ENCODE measurements around the gene CCL4L2.
"Not testable (repeated sequence)": the region's sequence is repeated elsewhere in the genome, so short reads cannot be mapped to it uniquely, and the experiment has no call there.

CCL4L2 gene

DNA sequence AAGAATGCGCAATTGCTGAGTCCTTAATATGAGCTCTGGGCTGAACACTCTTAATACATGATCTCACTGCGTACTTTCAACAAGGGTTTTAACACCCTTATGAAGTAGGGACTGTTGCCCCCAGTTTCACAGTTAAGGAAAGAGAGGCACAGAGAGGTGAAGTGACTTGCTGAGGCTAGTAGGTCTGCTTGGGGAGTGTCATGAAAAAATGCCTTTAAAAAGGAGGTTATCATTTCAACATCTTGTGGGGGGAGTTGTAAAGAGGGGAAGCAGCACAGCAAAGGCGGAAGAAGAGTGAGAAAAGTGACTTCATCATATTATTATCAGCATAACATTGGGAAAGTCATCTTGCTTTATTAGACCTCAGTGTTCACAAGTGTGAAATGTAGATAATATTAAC is 2.1 kb downstream of the CCL4L2 start:
- TF ChIP-seq CTCF (IDR thresholded peaks at IDR 0.05; ENCODE audit: low read depth, low read length): no peak
- Histone ChIP-seq H3K9me3 (no peaks in the 10 kb centered on the region), H3K4me1 (no peaks in the 10 kb centered on the region), H3K27me3 (no peaks in the 10 kb centered on the region; the same call in none of the 2 replicates), H3K36me3 (no peaks in the 10 kb centered on the region), H3K4me3 (ENCODE audit: low read depth, low read length) (no peak overlapping the region)
- no peak for DNase-seq

DNA sequence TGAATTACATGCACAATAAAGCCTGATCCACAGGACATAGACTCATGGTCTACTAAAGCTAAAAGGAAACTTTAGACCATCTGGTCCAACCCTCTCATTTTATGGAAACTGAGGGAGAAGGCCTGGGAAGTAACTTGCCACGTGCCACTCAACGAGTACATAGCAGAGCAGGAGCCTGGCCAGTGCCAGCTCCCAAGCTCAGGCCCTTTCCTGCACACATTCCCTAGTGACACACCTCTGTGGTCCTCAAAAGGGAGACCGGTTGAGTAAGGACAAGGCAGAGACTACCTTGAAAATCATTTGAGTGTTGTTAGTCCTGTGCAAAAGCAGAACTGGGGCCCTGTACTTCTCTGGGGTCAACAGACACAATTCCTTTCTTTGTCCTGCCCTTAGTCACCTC is 2.8 kb downstream of the CCL4L2 start:
- Histone ChIP-seq H3K27me3 (no peaks in the 10 kb centered on the region; the same call in none of the 2 replicates), H3K36me3 (no peaks in the 10 kb centered on the region), H3K9me3 (no peaks in the 10 kb centered on the region), H3K4me3 (ENCODE audit: low read depth, low read length) (no peak overlapping the region), H3K4me1 (no peaks in the 10 kb centered on the region)
- TF ChIP-seq CTCF (IDR thresholded peaks at IDR 0.05; ENCODE audit: low read depth, low read length): no peak
- no peak for DNase-seq

DNA sequence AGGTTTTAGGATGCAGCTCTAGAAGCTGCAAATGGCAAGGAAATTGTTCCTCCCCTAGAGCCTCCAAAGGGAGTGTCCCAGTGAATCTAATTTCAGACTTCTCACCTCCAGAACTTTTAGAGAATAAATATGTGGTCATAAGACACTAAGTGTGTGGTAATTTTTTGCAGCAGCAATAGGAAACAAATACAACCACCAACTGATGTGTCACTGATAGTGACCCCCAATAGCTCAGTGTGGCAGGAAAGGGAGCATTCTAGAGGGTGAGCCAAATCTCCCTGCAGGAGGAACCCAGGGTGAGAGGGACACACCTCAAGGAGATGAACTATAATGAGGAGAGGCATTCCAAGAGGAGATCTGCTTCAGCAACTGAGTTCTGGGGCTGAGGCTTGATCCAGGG is 4.1 kb downstream of the CCL4L2 start:
- Histone ChIP-seq H3K9me3 (no peaks in the 10 kb centered on the region), H3K4me1 (no peaks in the 10 kb centered on the region), H3K27me3 (no peaks in the 10 kb centered on the region; the same call in none of the 2 replicates), H3K36me3 (no peaks in the 10 kb centered on the region), H3K4me3 (ENCODE audit: low read depth, low read length) (no peak overlapping the region)
- no peak for DNase-seq
- no peak for TF ChIP-seq CTCF (IDR thresholded peaks at IDR 0.05; ENCODE audit: low read depth, low read length)

GRCh38 chr17:36215406-36216308 is 4.8 kb downstream of the CCL4L2 start:
- not testable (repeated sequence) for DNase-seq

GRCh38 chr17:36219556-36219955 is 8.7 kb downstream of the CCL4L2 start:
- H3K36me3 ChIP-seq; H3K4me1 ChIP-seq; H3K9me3 ChIP-seq; H3K4me3 ChIP-seq (ENCODE audit: low read depth, low read length); H3K27me3 ChIP-seq; DNase-seq: not testable (repeated sequence)

More at GRCh38 chr17:36215406-36216308, 4.8 kb downstream of the CCL4L2 start:
- H3K36me3 ChIP-seq; H3K9me3 ChIP-seq; H3K4me3 ChIP-seq (ENCODE audit: low read depth, low read length); H3K27me3 ChIP-seq; H3K4me1 ChIP-seq: not testable (repeated sequence)

DNA sequence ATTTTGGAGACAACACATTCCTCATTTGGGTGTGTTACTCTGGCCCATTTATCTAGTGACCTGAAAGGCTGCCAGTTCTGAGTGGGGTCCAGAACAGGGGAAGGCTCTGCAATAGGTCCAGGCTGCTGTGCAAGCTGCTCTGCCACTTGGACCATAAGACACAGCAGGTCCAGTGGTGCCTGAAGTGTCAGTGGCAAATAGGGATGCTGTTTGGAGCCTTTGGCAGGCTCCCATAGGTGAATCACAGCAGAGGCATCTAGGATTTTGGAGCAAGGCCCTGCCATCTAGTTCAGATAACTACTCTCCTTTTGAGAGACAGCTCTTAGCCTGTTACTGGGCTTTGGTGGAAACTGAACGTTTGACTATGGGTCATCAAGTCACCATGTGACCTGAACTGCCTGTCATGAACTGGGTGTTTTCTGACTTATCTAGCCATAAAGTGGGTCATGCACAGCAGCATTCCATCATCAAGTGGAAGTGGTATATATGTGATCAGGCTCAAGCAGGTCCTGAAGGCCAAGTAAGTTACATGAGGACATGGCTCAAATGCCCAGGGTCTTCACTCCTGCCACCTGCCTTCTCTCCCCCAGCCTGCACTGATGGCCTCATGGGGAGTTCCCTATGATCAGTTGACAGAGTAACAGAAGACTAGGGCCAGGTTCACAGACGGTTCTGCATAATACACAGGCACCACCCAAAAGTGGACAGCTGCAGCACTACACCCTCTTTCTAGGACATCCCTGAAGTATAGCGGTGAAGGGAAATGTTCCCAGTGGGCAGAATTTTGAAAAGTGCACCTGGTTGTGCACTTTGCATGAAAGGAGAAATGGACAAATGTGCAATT is 10.1 kb downstream of the CCL4L2 start:
- not testable (repeated sequence) for H3K36me3 ChIP-seq; H3K4me3 ChIP-seq (ENCODE audit: low read depth, low read length); DNase-seq; H3K27me3 ChIP-seq; H3K4me1 ChIP-seq; H3K9me3 ChIP-seq

- not testable (repeated sequence) for H3K9me3 ChIP-seq; H3K4me1 ChIP-seq; H3K4me3 ChIP-seq (ENCODE audit: low read depth, low read length); H3K36me3 ChIP-seq; DNase-seq; H3K27me3 ChIP-seq
Observed at GRCh38 chr17:36221581-36222100, 10.8 kb downstream of the CCL4L2 start.

DNA sequence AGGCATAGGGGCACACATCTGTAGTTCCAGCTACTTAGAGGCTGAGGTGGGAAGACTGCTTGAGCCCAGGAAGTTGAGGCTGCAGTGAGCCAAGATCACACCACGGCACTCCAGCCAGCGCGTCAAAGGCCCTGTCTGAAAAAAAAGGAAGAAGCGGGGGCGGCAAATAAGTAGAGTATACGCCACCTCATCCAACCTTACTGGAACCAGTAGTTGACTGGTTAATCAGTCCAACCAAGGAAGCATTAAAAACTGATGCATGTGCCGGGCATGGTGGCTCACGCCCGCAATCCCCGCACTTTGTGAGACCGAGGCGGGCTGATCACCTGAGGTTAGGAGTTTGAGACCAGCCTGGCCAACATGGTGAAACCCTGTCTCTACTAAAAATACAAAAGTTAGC is 12.1 kb downstream of the CCL4L2 start:
- not testable (repeated sequence) for H3K4me3 ChIP-seq (ENCODE audit: low read depth, low read length); H3K27me3 ChIP-seq; H3K4me1 ChIP-seq; H3K36me3 ChIP-seq; DNase-seq; H3K9me3 ChIP-seq

DNA sequence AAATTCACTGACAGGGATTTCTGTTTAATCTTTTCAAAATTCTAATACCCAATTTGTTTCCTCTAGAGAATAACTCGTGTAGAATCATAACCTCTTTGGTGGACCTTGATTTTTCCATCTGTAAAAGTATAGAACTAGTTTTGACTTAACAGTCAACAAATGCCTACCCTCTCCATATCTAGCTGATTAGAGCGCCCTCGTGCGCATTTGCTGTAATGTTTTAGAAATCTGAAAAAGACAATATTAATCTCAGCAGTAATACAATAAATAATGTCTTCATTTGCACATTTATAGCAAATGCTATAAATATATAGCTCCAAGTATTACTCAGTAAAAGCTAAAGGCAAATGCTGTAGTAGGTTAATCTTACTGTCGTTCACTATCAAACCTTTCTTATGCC is 18.8 kb downstream of the CCL4L2 start:
- not testable (repeated sequence) for H3K9me3 ChIP-seq, DNase-seq

DNA sequence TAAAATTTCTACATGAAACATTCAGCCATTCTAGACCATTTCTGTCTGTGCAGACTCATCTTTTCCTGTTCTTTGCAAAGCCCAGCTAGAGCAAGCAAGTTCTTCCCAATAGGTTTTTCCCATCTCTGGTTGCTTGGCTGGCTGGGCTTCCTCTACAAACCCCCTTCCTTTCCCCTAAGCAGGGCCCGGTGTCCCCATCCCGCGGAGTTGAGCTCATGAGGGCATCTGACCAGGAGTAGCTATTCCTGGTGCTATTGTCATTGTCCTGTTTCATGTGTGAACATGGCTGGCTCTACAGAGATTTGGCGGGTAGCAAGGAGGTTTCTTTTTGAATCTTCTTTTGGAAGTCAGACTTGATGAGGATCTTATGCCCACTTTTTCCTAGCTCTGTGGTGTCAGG is 31.2 kb downstream of the CCL4L2 start:
- H3K9me3 ChIP-seq; H3K36me3 ChIP-seq; H3K4me3 ChIP-seq (ENCODE audit: low read depth, low read length); H3K27me3 ChIP-seq; H3K4me1 ChIP-seq; DNase-seq: not testable (repeated sequence)

More for the DNA sequence above, 18.8 kb downstream of the CCL4L2 start:
- not testable (repeated sequence) for H3K4me1 ChIP-seq; H3K4me3 ChIP-seq (ENCODE audit: low read depth, low read length); H3K27me3 ChIP-seq; H3K36me3 ChIP-seq
